Measurements from ENCODE around the gene NENF. TPM values are rescaled to one million over a fixed set of nuclear protein-coding genes. Genes with fewer than 3 reads are reported as not detected.

NENF gene
- total RNA-seq, 1 donor from 2014 or later, result 40.4 TPM

GRCh38 chr1:212442408-212442807 lies 9.7 kb downstream of the NENF start:
- no peaks in the 10 kb centered on the region for H3K27me3 Mint-ChIP-seq (ENCODE audit: low read depth)
- no peak overlapping the region for H3K27ac Mint-ChIP-seq (ENCODE audit: unreplicated experiment)

GRCh38 chr1:212446333-212446732 lies 13.6 kb downstream of the NENF start:
- Mint-ChIP-seq H3K4me1 (no peaks in the 10 kb centered on the region), H3K27me3 (ENCODE audit: low read depth) (no peaks in the 10 kb centered on the region), H3K4me3 (no peak overlapping the region), H3K9me3 (no peaks in the 10 kb centered on the region), H3K36me3 (ENCODE audit: low read depth) (no peaks in the 10 kb centered on the region), H3K27ac (ENCODE audit: unreplicated experiment) (no peak overlapping the region)
- no peak for DNase-seq (ENCODE audit: low read depth, low spot score)
- no peak for TF ChIP-seq CTCF (conservative IDR thresholded peaks at IDR 0.05)

More at GRCh38 chr1:212442408-212442807, 9.7 kb downstream of the NENF start:
- H3K9me3 Mint-ChIP-seq, result no peaks in the 10 kb centered on the region
- no peak for TF ChIP-seq CTCF (conservative IDR thresholded peaks at IDR 0.05)
- H3K4me3 Mint-ChIP-seq, result no peak overlapping the region
- DNase-seq (ENCODE audit: low read depth, low spot score), result no peak
- peaks cover 14% of the 10 kb centered on the region for H3K4me1 Mint-ChIP-seq
- H3K36me3 Mint-ChIP-seq (ENCODE audit: low read depth), result no peaks in the 10 kb centered on the region

GRCh38 chr1:212447478-212447877 lies 14.8 kb downstream of the NENF start:
- Mint-ChIP-seq H3K27me3 (ENCODE audit: low read depth) (no peaks in the 10 kb centered on the region), H3K9me3 (no peaks in the 10 kb centered on the region), H3K4me3 (no peak overlapping the region), H3K27ac (ENCODE audit: unreplicated experiment) (no peak overlapping the region), H3K36me3 (ENCODE audit: low read depth) (no peaks in the 10 kb centered on the region), H3K4me1 (peaks cover under 1% of the 10 kb centered on the region)
- DNase-seq (ENCODE audit: low read depth, low spot score), result no peak
- TF ChIP-seq CTCF (conservative IDR thresholded peaks at IDR 0.05), result no peak

- no peak for DNase-seq (ENCODE audit: low read depth, low spot score)
- H3K27me3 Mint-ChIP-seq (ENCODE audit: low read depth), result no peaks in the 10 kb centered on the region
Observed at GRCh38 chr1:212450331-212450881, 17.7 kb downstream of the NENF start.

GRCh38 chr1:212451416-212452322 lies 18.9 kb downstream of the NENF start:
- Mint-ChIP-seq H3K4me1 (peaks cover 8% of the 10 kb centered on the region), H3K36me3 (ENCODE audit: low read depth) (no peaks in the 10 kb centered on the region), H3K27me3 (ENCODE audit: low read depth) (no peaks in the 10 kb centered on the region), H3K27ac (ENCODE audit: unreplicated experiment) (no peak overlapping the region), H3K4me3 (no peak overlapping the region), H3K9me3 (no peaks in the 10 kb centered on the region)
- no peak for TF ChIP-seq CTCF (conservative IDR thresholded peaks at IDR 0.05)
- no peak for DNase-seq (ENCODE audit: low read depth, low spot score)

More at GRCh38 chr1:212450331-212450881, 17.7 kb downstream of the NENF start:
- TF ChIP-seq CTCF (conservative IDR thresholded peaks at IDR 0.05), result no peak
- Mint-ChIP-seq H3K4me3 (no peak overlapping the region), H3K9me3 (no peaks in the 10 kb centered on the region), H3K4me1 (peaks cover 8% of the 10 kb centered on the region), H3K27ac (ENCODE audit: unreplicated experiment) (no peak overlapping the region), H3K36me3 (ENCODE audit: low read depth) (no peaks in the 10 kb centered on the region)
